Neuron (in vitro differentiated cells): ENCODE results near the gene PDSS2.

Source experiments
- H2AFZ ChIP-seq: one replicate; pipeline ENCODE4 v1.6.1; 2013; ENCODE audit warnings: low read depth, mild to moderate bottlenecking, inconsistent platforms, low read length, moderate library complexity
- H3K27me3 ChIP-seq: one replicate; pipeline ENCODE4 v1.6.1; 2013; ENCODE audit warnings: low read length; ENCODE audit not compliant: insufficient read depth
- H3K36me3 ChIP-seq: one replicate; pipeline ENCODE4 v1.6.1; 2013; ENCODE audit warnings: low read length; ENCODE audit not compliant: insufficient read depth
- H3K4me1 ChIP-seq: one replicate; pipeline ENCODE4 v1.6.1; 2013; ENCODE audit warnings: low read length; ENCODE audit not compliant: insufficient read depth
- H3K4me3 ChIP-seq: 2 replicates; pipeline ENCODE4 v1.5.1; 2013; ENCODE audit warnings: mild to moderate bottlenecking, low read length, moderate library complexity
- H3K9me3 ChIP-seq: one replicate; pipeline ENCODE4 v1.6.1; 2013; ENCODE audit warnings: low read length

The PDSS2 gene

DNA sequence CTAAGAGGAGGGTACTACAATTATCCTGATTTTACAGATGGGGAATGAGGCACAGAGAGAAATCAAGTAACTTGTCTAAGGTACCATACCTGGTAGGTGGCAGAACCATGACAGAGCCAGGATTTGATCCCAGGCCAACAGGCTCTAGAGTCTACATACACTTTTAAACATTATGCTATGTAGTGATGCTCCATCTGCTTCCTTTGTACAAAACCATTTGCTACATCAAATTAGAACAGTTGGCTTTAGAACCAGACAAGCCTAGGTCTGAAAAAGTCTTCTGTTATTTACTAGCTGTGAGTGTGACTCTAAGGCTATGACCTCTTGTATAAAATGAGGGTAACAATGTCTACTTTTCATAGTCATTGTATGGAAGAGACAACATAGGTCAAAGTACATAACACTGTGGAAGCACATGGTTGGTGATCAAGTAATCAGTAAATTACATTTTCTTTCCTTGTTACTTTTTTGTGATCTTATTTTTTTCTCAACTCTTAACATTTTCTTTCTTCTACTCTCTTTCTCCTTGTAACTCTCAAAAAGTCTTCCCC, 122.1 kb downstream of the PDSS2 start:
- no peaks in the 10 kb centered on the region for H3K27me3 ChIP-seq
- no peaks in the 10 kb centered on the region for H3K4me1 ChIP-seq
- no peaks in the 10 kb centered on the region for H3K9me3 ChIP-seq
- H3K4me3 ChIP-seq = no peak overlapping the region
- H2AFZ ChIP-seq = no peak overlapping the region
- H3K36me3 ChIP-seq = no peaks in the 10 kb centered on the region

DNA sequence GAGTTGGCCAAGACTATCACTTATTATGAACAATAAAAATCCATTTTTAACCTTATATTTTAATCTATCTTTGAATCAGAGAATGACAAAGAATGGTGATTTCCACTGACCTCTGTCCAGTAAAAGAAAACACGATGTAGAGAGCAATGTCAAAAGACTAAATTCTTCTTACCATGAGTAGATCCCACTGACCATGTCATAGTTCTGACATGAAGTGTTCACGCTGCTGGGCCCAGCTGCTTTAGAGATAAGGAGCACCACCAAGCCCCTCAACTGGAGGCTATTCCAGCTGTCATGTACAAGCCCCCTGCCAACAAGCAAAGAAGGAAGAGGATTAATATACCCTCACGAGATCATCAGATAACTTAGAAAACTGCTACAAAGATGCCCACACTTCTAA, 125.3 kb downstream of the PDSS2 start:
- Histone ChIP-seq H3K9me3 (no peaks in the 10 kb centered on the region), H3K27me3 (no peaks in the 10 kb centered on the region), H3K36me3 (no peaks in the 10 kb centered on the region), H2AFZ (no peak overlapping the region), H3K4me1 (peaks cover 4% of the 10 kb centered on the region), H3K4me3 (no peak overlapping the region)

DNA sequence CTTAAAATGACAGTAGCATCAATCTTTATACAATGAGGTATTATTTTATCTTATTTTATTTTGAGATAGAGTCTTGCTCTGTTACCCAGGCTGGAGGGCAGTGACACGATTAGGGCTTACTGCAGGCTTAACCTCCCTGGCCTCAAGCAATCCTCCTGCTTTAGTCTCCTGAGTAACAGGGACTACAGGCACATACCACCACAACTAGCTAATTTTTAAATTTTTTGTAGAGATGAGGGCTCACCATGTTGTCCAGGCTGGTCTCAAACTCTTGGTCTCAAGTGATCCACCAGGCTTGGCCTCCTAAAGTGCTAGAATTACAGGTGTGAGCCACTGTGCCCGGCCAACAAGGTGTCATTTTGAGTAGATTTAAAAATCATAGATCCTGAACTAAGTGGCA, 125.9 kb downstream of the PDSS2 start:
- Histone ChIP-seq H3K4me3 (no peak overlapping the region), H3K9me3 (no peaks in the 10 kb centered on the region), H3K27me3 (no peaks in the 10 kb centered on the region), H3K36me3 (no peaks in the 10 kb centered on the region), H3K4me1 (peaks cover 4% of the 10 kb centered on the region), H2AFZ (no peak overlapping the region)

DNA sequence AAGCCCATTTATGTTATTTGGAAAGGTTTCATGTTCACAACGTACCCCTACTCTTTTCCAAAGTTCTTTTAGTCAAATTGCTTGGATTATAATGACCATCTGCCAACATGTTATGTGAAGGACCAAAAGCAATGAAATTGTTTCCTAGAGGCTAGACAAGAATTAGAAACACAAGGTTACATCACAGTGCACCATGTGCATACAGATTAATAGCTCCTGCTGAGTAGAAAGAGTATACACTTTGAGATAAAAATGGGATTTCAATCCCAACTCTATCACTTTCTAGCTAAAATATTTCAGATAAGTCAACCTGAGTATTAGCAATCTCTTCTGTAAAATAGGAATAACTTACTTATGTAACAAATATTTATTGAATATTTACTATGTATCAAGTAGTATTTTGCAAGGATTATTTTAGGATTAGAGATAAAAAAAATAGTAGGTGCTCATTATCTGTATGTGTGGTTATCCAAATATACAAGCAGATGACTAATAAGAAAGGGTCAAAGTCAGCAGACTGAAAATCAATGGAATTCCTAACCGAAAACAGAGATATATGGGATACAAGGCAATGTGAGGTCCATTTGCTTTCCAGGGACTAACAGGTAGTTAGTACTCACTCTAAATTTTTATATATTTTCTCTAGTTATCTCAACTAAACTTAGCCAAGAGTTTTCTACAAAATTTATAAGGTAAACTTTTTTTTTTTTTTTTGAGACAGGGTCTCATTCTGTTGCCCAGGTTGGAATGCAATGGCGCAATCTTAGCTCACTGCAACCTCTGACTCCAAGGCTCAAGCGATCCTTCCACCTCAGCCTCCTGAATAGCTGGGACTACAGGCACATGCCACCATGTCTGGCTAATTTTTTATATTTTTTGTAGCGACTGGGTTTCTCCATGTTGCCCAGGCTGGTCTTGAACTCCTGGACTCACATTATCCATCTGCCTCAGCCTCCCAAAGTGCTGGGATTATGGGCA, 127.7 kb downstream of the PDSS2 start:
- Histone ChIP-seq H3K27me3 (no peaks in the 10 kb centered on the region), H3K4me3 (no peak overlapping the region), H3K9me3 (no peaks in the 10 kb centered on the region), H3K4me1 (peaks cover 4% of the 10 kb centered on the region), H2AFZ (no peak overlapping the region), H3K36me3 (no peaks in the 10 kb centered on the region)

DNA sequence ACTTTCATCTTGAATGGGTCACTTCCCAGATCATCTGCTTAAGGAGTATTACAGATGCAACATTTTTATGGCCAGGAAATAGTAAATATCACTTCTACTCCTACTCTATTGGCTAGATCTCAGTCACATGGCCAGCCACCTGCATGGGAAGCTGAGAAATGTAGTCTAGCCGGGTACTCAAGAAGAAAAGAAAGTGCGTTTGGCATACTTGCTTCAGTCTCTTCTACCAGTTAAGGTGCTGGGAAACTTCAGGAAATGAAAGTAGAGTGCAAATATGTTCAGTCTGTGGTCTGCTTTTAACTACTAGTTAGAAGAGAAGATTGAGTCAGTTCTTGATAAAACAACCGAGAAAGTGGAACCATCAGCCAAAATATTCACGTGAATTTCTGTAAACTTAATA, 129.2 kb downstream of the PDSS2 start:
- Histone ChIP-seq H3K36me3 (no peaks in the 10 kb centered on the region), H3K4me1 (peaks cover 4% of the 10 kb centered on the region), H2AFZ (no peak overlapping the region), H3K9me3 (no peaks in the 10 kb centered on the region), H3K27me3 (no peaks in the 10 kb centered on the region), H3K4me3 (no peak overlapping the region)

DNA sequence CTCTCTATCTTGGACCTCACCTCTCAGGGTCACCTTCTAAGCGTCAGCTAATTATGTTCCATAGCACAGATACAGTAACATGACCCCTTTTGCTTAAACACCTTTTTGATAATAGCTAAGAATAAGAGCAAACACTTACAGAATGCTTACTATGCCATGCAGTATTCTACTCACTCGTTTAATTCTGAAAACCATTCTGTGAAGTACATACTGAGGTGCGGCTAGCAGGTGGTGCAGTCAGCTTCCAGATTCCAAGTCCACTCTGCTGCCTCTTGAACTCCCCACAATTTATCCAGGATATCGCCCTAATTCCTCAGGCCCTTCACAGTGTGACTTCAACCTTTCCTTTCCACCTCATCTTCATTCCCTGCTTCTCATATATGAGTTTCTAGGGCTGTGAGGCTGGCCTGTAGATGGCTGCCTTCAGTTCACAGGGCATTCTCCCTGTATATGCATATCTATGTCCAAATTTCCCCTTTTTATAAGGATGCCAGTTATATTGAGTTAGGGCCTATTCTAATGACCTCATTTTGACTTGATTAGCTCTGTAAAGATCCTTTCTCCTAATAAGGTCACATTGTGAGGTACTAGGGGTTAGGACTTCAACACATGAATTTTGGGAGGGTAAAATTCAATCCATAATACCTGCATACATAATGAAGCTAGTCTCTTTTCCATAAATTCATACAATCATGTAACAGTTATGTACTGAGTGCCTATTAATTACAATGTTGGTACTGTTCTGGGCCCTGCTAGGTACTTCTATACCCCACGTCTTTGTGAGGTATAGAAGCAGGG, 130.1 kb downstream of the PDSS2 start:
- Histone ChIP-seq H3K4me3 (no peak overlapping the region), H3K36me3 (no peaks in the 10 kb centered on the region), H3K4me1 (peaks cover 4% of the 10 kb centered on the region), H3K9me3 (no peaks in the 10 kb centered on the region), H3K27me3 (no peaks in the 10 kb centered on the region), H2AFZ (no peak overlapping the region)

DNA sequence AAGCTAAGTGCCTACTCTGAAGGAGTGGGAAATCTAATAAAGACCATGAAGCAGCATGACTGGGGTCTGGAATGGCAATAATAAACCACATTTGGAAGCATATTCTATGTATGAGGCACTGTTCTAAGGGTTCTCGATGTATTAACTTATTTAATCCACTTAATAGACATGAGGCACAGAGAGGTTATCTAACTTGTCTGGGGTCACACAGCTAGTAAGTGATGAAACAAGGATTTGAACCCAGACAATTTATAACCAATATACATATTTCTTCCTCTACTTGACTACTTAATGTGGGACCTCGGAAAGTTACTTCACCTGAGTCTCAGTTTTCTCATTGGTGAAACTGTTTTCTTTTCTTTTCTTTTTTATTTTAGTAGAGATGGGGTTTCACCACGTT, 131.3 kb downstream of the PDSS2 start:
- Histone ChIP-seq H2AFZ (no peak overlapping the region), H3K27me3 (no peaks in the 10 kb centered on the region), H3K4me1 (peaks cover 4% of the 10 kb centered on the region)

DNA sequence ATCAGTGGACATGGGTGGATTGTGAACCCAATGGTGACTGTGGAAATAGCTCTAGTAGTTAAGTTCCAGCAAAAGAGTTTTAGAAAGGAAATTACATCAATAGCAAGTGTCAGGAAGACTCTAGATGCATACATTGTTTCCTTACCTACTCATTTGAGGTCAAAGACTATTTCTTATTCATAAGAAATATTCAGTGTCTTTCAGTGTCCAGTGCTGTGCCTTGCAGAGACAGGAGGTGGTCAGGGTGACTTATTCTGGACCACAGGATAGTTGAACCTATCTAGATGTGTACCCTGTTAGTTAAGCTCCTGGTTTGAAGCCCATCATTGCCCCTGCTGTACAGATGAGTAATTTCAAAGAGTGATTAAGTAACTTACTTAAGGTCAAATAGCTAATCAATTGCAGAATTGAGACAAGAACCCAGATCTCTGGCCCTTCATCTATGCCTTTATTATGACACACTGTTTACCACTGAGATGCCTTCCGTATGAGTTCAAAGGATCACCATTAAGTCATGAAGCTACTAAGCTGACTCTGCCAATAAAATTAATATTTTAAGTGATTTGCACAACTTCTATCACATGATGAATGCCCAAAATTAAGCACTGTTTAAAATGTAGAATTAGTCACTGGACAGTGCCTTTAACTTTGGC, 136.1 kb downstream of the PDSS2 start:
- H2AFZ ChIP-seq = no peak overlapping the region
- no peaks in the 10 kb centered on the region for H3K27me3 ChIP-seq
- no peaks in the 10 kb centered on the region for H3K4me1 ChIP-seq
- no peaks in the 10 kb centered on the region for H3K36me3 ChIP-seq
- no peaks in the 10 kb centered on the region for H3K9me3 ChIP-seq
- H3K4me3 ChIP-seq = no peak overlapping the region

More for the DNA sequence above, 131.3 kb downstream of the PDSS2 start:
- Histone ChIP-seq H3K4me3 (no peak overlapping the region), H3K36me3 (no peaks in the 10 kb centered on the region), H3K9me3 (no peaks in the 10 kb centered on the region)

DNA sequence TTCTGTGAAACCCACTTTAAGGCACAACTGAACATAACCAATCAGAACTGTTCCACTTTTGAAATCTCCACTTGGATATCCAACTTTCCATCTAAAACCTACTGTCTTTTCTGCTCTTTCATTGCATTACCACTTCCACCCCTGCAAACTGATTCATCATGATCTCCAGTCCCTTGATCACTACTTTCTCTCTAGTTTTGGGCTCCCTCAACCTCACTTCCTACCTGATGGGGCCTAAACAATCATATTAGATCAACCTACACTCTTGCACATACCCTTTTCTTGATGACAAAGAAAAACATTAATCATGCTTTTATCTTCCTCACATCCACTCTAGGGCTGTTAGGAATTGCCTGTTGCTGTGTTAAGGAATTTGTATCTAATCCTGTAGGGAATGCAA, 137.6 kb downstream of the PDSS2 start:
- Histone ChIP-seq H3K27me3 (no peaks in the 10 kb centered on the region), H3K36me3 (no peaks in the 10 kb centered on the region), H2AFZ (no peak overlapping the region), H3K4me3 (no peak overlapping the region), H3K4me1 (no peaks in the 10 kb centered on the region), H3K9me3 (no peaks in the 10 kb centered on the region)

DNA sequence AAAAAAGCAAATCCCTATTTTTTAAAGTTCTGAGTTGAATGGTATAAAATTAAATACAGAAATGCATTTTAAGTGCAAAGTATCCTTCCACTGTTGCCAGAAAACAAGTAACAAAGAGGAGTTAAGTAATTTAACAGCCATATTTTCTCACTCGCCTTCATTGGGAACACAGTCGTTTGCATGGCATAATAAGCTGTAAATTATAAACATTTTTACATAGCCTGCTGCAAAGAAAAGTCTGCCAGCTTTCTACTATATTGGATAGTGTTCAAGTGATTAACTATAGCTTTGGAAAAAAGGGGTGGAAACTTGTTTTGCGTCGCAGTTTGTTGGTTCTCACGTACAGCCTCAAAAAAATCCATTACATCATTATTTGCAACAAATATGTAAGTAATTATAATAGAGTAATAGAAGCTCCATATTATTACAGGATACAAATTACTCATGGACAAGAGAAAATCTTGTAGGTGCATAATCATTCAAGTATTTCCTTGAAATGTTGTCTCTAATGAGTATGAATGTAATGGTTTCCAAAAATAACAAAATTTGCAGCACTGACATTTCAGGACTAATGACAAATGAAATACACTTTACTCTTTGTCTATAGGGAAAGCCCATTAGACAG, 139.3 kb downstream of the PDSS2 start:
- Histone ChIP-seq H3K4me1 (no peaks in the 10 kb centered on the region), H3K9me3 (no peaks in the 10 kb centered on the region), H2AFZ (no peak overlapping the region), H3K27me3 (no peaks in the 10 kb centered on the region), H3K36me3 (no peaks in the 10 kb centered on the region), H3K4me3 (no peak overlapping the region)

DNA sequence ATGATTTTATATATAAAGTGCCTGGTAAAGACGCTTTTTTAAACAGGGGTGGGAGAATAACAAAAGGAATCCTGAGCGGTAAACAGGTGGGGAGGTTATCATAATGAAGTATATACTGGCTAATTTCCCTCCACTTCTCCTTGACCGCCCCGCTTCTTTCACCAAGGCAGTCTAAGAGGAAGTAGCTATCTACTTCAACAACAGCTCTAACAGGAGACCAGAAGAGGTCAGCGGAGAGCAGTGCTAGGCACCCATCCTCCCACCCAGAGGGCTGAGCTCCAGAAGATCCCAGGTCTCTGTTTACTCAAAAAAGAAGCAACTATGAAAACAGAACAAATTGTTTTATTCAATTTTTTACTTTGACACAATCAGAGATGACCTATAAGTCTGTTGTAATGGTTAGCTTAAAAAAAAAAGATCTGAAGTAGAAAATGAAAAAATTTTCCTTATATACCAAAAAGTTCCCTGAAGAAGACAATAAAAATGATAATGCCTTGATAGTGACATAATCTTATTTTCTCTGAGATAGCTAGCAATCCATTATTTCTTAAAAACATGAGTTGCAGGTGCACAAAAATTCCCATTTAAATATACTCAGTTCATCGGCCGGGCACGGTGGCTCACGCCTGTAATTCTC, 141.1 kb downstream of the PDSS2 start:
- Histone ChIP-seq H3K4me1 (peaks cover 5% of the 10 kb centered on the region), H3K36me3 (no peaks in the 10 kb centered on the region), H3K9me3 (no peaks in the 10 kb centered on the region), H3K27me3 (no peaks in the 10 kb centered on the region), H2AFZ (no peak overlapping the region), H3K4me3 (no peak overlapping the region)

DNA sequence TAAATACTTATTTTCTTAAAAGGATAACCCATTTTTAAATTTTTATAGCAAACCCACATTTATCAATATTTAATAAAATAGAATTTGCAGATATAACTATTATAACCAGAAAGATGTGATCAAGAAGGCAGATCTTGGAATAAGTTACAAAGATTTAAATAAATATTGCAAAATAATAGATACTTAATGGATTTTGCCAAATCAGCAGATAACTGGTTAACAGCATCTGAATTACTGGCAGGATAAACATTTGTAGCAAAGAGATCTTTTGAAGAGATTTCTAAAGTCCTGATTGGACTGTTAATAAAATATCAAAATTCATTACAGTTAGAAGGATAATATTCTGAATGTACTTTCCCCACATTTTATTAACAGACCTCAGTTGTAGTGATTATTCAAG, 144.2 kb downstream of the PDSS2 start:
- H3K4me1 ChIP-seq = peaks cover 5% of the 10 kb centered on the region
- H3K9me3 ChIP-seq = no peaks in the 10 kb centered on the region
- no peak overlapping the region for H3K4me3 ChIP-seq
- H3K27me3 ChIP-seq = no peaks in the 10 kb centered on the region
- H3K36me3 ChIP-seq = no peaks in the 10 kb centered on the region
- H2AFZ ChIP-seq = no peak overlapping the region
